A673 (cell line): ENCODE data around the gene MAP3K6. TPM values are rescaled to one million over a fixed set of nuclear protein-coding genes. Genes with fewer than 3 reads are reported as not detected.

Experiments
- BruUV-seq: library from RNA; stranded (reverse); fragments of 400-500 nt; replicated peaks from 2 replicates; lab custom pipeline; 2021; lab: Mats Ljungman, UMichigan
- CTCF ChIA-PET: fragments of 300-600 bp; sonication (Branson Sonifier 250); formaldehyde crosslinking; loops from one replicate; lab custom pipeline; 2022; ENCODE audit warnings: antibody characterized with exemption; lab: Charles Lee
- POLR2A ChIA-PET: fragments of 300-600 bp; sonication (Branson Sonifier 250); formaldehyde crosslinking; loops from one replicate; lab custom pipeline; 2022; ENCODE audit warnings: antibody characterized with exemption; ENCODE audit not compliant: low non-redundant PET; lab: Charles Lee
- DNase-seq: peaks from one replicate; pipeline ENCODE4 v3.0.0-alpha.2; 2015; ENCODE audit warnings: low spot score
- H3K27ac ChIP-seq: fragments of 200-600 bp; sonication (generic); 2 replicates; pipeline ENCODE4 v1.5.1; 2016; ENCODE audit warnings: mixed run types, low read depth, mild to moderate bottlenecking, mixed read lengths, antibody characterized with exemption, low read length; ENCODE audit not compliant: poor library complexity, severe bottlenecking
- H3K27me3 ChIP-seq: fragments of 200-600 bp; sonication (generic); replicated peaks from 2 replicates; pipeline ENCODE4 v1.6.1; 2017; ENCODE audit warnings: mixed run types, low read depth, mild to moderate bottlenecking, mixed read lengths, antibody characterized with exemption, low read length; ENCODE audit not compliant: insufficient read depth, poor library complexity
- H3K36me3 ChIP-seq: fragments of 200-600 bp; sonication (generic); 2 replicates; pipeline ENCODE4 v1.6.1; 2016; ENCODE audit warnings: mixed run types, mild to moderate bottlenecking, mixed read lengths, antibody characterized with exemption, low read length; ENCODE audit not compliant: insufficient read depth, poor library complexity, severe bottlenecking
- H3K4me1 ChIP-seq: fragments of 200-600 bp; sonication (generic); 2 replicates; pipeline ENCODE4 v1.6.1; 2017; ENCODE audit warnings: mixed run types, mild to moderate bottlenecking, mixed read lengths, antibody characterized with exemption, low read length; ENCODE audit not compliant: insufficient read depth, poor library complexity, severe bottlenecking
- H3K4me3 ChIP-seq: fragments of 200-600 bp; sonication (generic); 2 replicates; pipeline ENCODE4 v1.5.1; 2016; ENCODE audit warnings: low read depth, mixed run types, mild to moderate bottlenecking, mixed read lengths, low read length; ENCODE audit not compliant: poor library complexity, severe bottlenecking
- H3K9me3 ChIP-seq: fragments of 200-600 bp; sonication (generic); 2 replicates; pipeline ENCODE4 v1.6.1; 2016; ENCODE audit warnings: mixed run types, low read depth, mild to moderate bottlenecking, mixed read lengths, antibody characterized with exemption, low read length; ENCODE audit not compliant: poor library complexity, severe bottlenecking
- EZH2 ChIP-seq: fragments of 200-600 bp; sonication (generic); IDR thresholded peaks from 2 replicates; pipeline ENCODE4 v1.6.1; 2017; ENCODE audit warnings: borderline replicate concordance, low read depth, mild to moderate bottlenecking, mixed read lengths, antibody characterized with exemption, low read length; ENCODE audit not compliant: poor library complexity, severe bottlenecking
- intact Hi-C: fragments of 100-400 bp; cut with micrococcal nuclease; formaldehyde crosslinking; loops from one replicate; pipeline ENCODE4 v1.10.0; 2022; ENCODE audit not compliant: unreplicated experiment
- total RNA-seq: library from RNA; stranded (reverse); gene quantifications from 2 replicates; pipeline ENCODE4 v1.2.3, GENCODE V29; 2021
- TF ChIP-seq, protein P1 (sequence below): fragments of 300-800, 200-600 bp; sonication (generic); conservative IDR thresholded peaks from 2 replicates; pipeline ENCODE4 v1.5.1; 2017; ENCODE audit warnings: low read depth, mild to moderate bottlenecking, antibody characterized with exemption, low read length, moderate library complexity, mixed read lengths

The MAP3K6 gene
- total RNA-seq, 1 experiment from 2014 or later, result 2.4 TPM

DNA sequence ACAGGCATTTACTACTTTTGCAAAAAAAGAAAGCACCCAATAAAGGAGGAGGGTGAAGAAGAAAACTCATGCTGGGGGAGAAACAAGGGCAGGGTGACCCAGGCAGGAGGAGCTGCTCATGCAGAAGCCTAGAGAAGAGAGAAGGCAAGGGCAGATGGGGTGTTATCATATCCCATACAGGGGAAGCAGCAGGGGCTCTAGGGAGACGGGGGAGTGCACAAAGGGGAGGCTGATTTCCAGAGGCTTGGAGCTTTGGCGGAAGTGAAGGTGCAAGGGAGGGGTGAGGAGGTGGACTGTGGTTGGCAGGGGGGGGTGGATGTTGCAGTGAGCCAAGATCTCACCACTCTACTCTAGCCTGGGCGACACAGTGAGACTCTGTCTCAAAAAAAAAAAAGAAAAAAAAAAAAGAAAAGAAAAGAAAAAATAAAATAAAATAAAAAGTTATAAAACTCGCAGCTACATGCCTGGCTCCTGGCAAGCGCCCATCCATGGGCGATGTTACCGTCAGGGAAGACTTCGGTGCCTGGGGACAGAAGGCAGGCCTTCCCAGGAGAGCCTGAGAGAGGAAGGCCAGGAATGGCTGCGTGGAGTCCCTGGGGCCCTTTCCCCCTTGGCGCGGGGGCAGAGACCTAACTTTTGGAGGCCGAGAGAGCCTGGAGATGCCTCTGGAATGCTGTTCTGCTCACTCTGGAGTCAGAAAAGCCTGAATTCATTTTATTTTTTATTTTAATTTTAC is 11.2 kb upstream of the MAP3K6 start:
- H3K27me3 ChIP-seq, result no peaks in the 10 kb centered on the region
- POLR2A ChIA-PET, result no interaction called here
- no peaks in the 10 kb centered on the region for H3K36me3 ChIP-seq
- intact Hi-C loops, result no loop called here
- BruUV-seq, result no TSS peak
- H3K27ac ChIP-seq, result no peak overlapping the region
- no peaks in the 10 kb centered on the region for H3K4me1 ChIP-seq
- TF ChIP-seq EZH2, result no peak
- TF ChIP-seq, protein P1, sequence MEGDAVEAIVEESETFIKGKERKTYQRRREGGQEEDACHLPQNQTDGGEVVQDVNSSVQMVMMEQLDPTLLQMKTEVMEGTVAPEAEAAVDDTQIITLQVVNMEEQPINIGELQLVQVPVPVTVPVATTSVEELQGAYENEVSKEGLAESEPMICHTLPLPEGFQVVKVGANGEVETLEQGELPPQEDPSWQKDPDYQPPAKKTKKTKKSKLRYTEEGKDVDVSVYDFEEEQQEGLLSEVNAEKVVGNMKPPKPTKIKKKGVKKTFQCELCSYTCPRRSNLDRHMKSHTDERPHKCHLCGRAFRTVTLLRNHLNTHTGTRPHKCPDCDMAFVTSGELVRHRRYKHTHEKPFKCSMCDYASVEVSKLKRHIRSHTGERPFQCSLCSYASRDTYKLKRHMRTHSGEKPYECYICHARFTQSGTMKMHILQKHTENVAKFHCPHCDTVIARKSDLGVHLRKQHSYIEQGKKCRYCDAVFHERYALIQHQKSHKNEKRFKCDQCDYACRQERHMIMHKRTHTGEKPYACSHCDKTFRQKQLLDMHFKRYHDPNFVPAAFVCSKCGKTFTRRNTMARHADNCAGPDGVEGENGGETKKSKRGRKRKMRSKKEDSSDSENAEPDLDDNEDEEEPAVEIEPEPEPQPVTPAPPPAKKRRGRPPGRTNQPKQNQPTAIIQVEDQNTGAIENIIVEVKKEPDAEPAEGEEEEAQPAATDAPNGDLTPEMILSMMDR, result no peak
- no peak overlapping the region for H3K4me3 ChIP-seq
- H3K9me3 ChIP-seq, result no peaks in the 10 kb centered on the region
- no peak for DNase-seq
- CTCF ChIA-PET, result interaction anchor here (0.7 kb wide), 1 partner anchor 50 kb away, joined by 3 read pairs; no protein-coding TSS in a partner anchor

DNA sequence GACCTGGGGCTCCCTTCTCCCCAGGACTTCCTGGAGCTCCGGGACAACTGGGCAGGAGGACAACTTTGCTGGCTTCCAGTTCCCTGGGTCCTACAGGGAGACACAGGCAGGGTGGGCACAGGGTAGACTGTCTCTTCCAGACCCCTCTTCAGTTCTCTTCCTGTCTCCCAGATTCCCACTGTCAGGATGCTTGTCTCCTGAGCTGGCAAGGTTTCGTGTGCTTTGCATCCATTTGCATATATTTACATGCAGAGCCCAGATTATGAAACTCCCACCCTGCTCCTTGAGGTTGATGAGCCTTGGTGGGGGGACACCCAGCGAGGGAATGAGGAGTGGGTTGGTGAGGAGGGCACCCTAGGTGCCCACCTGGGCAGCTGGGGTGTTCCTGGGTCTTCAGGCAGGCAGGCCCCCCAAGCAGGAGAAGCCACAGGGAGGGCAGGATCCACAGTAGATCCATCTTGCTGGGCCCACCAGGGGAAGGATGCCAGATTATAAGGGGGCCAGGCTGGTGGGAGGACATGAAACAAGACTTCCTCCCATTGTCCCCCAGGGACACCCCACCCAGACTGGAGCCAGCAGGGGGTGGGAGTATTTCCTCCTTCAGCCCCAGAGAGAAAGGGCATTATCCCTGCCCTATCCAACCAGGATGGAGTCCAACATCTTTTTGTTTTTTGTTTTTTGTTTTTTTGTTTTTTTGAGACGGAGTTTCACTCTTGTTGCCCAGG is 7.8 kb upstream of the MAP3K6 start, which contains the start of gene FCN3:
Gene FCN3 (minus strand): TSS at position 463 of the 725 bp plus-strand sequence. CDS start 6 bp downstream, at position 457.
- no peak within 1 kb of the TSS for H3K4me3 ChIP-seq
- H3K9me3 ChIP-seq, result no peaks in the 10 kb centered on the region
- POLR2A ChIA-PET, result interaction anchor here (0.6 kb wide), 1 partner anchor 67 kb away, joined by 16 read pairs; no protein-coding TSS in a partner anchor
- no peak within 1 kb of the TSS for H3K27ac ChIP-seq
- H3K4me1 ChIP-seq, result no peaks in the 10 kb centered on the region
- intact Hi-C loops, result no loop called here
- DNase-seq, result no peak
- CTCF ChIA-PET, result no interaction called here
- TF ChIP-seq, protein P1, result no peak
- TF ChIP-seq EZH2, result no peak
- no peaks in the 10 kb centered on the region for H3K27me3 ChIP-seq
- BruUV-seq, result no TSS peak
- no peaks in the 10 kb centered on the region for H3K36me3 ChIP-seq

DNA sequence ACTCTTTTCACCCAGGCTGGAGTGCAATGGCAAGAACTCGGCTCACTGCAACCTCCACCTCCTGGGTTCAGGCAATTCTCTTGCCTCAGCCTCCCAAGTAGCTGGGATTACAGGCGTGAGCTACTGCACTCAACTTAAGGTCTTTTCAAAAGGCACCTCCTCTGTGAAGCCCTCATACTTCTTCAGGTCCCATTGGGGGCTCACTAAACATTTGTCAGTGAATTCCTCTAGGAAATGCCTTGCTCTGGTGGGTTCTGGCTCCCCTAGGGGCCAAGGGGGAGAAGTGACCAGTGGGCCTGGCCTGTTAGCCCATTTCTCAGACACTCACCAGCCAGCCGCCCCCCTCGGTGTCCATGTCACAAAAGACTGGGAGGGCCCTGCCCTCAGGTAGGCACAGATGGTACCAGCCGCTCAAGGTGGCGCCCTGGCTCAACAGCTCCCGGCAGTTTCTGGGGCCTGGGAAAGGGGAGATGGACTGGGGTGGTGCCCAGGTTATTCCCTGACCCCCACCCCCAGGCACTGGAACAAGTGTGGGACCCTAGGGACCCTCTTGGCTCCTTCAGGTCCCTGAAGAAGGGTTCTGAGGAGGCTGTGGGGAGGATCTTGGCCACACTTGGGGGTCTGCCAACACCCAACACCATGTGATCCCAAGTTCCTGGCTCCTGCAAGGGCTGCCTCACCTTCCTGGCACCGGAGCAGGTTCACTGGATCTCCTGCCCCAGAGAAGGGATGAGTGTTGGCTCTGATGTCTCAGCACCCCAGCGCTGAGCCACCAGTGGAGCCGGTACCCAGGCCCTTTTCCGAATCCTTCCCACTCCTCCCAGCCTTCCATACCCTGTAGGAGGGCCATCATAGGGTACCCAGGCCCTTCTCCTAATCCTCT is 6.3 kb upstream of the MAP3K6 start:
- Histone ChIP-seq H3K4me3 (no peak overlapping the region), H3K27me3 (no peaks in the 10 kb centered on the region), H3K36me3 (no peaks in the 10 kb centered on the region), H3K27ac (no peak overlapping the region), H3K9me3 (no peaks in the 10 kb centered on the region), H3K4me1 (no peaks in the 10 kb centered on the region)
- CTCF ChIA-PET, result interaction anchor here (0.7 kb wide), 2 partner anchors 17 to 66 kb away, joined by 8 to 12 read pairs; no protein-coding TSS in a partner anchor
- TF ChIP-seq, protein P1, result 0 out of 2 replicates have a peak, but pooled peaks have one; percentile 36
- no peak for TF ChIP-seq EZH2
- intact Hi-C loops, result no loop called here
- DNase-seq, result no peak
- POLR2A ChIA-PET, result no interaction called here
- no TSS peak for BruUV-seq
